NB4 (cell line): ENCODE data around the gene SLAMF6.

Source experiments
- DNase-seq: peaks from one replicate; pipeline ENCODE4 v3.0.0; 2010; ENCODE audit warnings: low read depth
- H3K4me3 ChIP-seq: one replicate; pipeline ENCODE4 v1.5.1; 2011; ENCODE audit warnings: mild to moderate bottlenecking, low read depth, low read length, moderate library complexity
- MYC ChIP-seq: IDR thresholded peaks from 2 replicates; pipeline ENCODE4 v1.6.1; 2011; ENCODE audit warnings: low read depth, low read length
- POLR2A ChIP-seq: IDR thresholded peaks from 2 replicates; pipeline ENCODE4 v1.6.1; 2011; ENCODE audit warnings: mild to moderate bottlenecking; ENCODE audit not compliant: insufficient read length; ENCODE audit errors: extremely low read depth
- TF ChIP-seq, protein P1 (sequence below): IDR thresholded peaks from 2 replicates; pipeline ENCODE4 v1.6.1; 2011; ENCODE audit warnings: low read depth, low read length
- TF ChIP-seq, protein P2 (sequence below): IDR thresholded peaks from one replicate; pipeline ENCODE4 v1.5.1; 2012; ENCODE audit warnings: low read depth, low read length

Gene SLAMF6

GRCh38 chr1:160546942-160547341 is 23.9 kb upstream of the SLAMF6 start:
- TF ChIP-seq, protein P1, sequence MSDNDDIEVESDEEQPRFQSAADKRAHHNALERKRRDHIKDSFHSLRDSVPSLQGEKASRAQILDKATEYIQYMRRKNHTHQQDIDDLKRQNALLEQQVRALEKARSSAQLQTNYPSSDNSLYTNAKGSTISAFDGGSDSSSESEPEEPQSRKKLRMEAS: no peak
- TF ChIP-seq MYC: no peak
- no peak for TF ChIP-seq POLR2A
- TF ChIP-seq, protein P2, sequence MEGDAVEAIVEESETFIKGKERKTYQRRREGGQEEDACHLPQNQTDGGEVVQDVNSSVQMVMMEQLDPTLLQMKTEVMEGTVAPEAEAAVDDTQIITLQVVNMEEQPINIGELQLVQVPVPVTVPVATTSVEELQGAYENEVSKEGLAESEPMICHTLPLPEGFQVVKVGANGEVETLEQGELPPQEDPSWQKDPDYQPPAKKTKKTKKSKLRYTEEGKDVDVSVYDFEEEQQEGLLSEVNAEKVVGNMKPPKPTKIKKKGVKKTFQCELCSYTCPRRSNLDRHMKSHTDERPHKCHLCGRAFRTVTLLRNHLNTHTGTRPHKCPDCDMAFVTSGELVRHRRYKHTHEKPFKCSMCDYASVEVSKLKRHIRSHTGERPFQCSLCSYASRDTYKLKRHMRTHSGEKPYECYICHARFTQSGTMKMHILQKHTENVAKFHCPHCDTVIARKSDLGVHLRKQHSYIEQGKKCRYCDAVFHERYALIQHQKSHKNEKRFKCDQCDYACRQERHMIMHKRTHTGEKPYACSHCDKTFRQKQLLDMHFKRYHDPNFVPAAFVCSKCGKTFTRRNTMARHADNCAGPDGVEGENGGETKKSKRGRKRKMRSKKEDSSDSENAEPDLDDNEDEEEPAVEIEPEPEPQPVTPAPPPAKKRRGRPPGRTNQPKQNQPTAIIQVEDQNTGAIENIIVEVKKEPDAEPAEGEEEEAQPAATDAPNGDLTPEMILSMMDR: no peak
- no peak overlapping the region for H3K4me3 ChIP-seq
- peak; percentile 58 for DNase-seq

DNA sequence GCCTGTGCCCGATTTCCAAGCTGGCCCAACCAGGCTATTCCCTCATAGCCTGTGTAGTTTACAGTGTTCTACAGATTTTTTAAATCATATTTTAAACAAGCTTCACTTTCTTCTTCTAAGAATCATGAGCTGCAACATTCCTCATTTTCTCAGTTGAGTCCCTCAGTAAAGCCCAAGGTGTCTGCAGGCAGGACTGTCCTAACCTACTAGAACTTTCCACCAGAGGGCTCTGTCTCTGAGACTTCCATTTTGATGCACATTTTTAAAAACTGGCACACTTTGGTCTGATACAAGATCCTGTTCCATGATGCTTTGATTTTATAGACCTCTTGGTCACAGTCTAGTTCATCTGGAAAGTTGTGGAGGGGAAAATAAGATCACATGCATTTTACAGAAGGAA is 21.6 kb upstream of the SLAMF6 start:
- no peak for TF ChIP-seq MYC
- TF ChIP-seq, protein P2: peak; percentile 28
- TF ChIP-seq, protein P1: 0 out of 2 replicates have a peak, but pooled peaks have one; percentile 7
- H3K4me3 ChIP-seq: no peak overlapping the region
- DNase-seq: peak; percentile 56

- TF ChIP-seq, protein P2: no peak
- TF ChIP-seq, protein P1: no peak
- no peak for DNase-seq
- no peak overlapping the region for H3K4me3 ChIP-seq
Measured at GRCh38 chr1:160542303-160542945, 19.4 kb upstream of the SLAMF6 start.

DNA sequence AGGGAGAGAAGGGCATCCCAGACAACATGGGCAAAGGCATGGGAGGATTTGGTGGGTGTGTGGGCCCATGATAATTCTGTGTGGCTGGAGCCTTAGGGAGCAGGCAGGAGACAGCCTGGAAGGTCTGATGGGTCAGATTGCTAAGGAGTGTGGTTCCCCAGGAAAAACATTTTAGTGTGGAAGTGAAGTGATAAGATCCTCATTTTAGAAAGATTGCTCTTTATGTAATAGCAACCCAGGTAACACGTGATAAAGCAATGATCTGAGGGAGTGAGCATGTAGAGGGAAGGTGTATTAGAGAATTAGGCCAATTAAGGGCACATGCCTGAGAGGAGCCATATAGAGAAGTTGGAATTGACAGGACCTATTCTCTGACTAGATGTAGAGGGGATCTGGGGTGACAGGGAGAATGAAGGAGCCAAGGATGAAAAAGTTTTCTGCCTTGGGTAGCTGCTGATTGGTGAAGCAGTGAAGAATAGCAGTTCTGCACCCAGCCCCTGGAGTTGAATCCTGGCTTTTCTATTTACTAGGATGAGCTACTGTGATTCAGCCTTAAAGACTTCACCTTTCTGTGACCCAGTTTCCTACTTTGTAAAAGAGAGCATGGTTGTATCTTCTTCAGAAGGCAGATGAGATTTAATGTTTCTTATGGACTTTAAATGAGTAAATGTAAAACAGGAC is 18.7 kb upstream of the SLAMF6 start:
- TF ChIP-seq, protein P2: no peak
- TF ChIP-seq MYC (no peak), POLR2A (no peak)
- TF ChIP-seq, protein P1: no peak
- no peak overlapping the region for H3K4me3 ChIP-seq
- no peak for DNase-seq

DNA sequence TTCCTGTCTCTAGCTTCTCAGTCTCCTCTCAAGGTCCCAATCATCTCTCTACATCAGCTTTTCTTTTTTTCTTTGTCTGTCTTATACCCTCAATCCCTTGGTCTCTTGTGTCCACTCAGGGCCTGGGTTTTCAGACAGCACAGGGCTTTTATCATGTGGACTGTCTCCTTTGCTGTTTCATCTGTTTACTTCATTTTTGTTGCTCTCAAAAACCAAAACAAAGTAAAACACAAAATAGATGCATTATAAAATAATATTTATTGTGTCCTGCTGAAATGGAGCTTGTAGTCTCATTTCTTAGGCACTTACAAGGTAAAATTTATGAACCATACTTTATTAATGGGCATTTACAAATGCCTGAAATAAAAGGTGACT is 17.8 kb upstream of the SLAMF6 start:
- DNase-seq: no peak

More for the DNA sequence above, 17.8 kb upstream of the SLAMF6 start:
- peak overlapping the region; percentile 4 for H3K4me3 ChIP-seq
- TF ChIP-seq POLR2A (no peak), MYC (no peak)
- TF ChIP-seq, protein P1: no peak
- TF ChIP-seq, protein P2: no peak
